HEK293 (cell line): ENCODE results near the gene KCTD19.

ENCODE experiments used
- CTCF ChIA-PET: fragments of 350-600 bp; formaldehyde crosslinking; extraction: SDS; loops from one replicate; lab custom pipeline; 2021; ENCODE audit warnings: antibody characterized with exemption; lab: Yijun Ruan, JAX
- POLR2A ChIA-PET: fragments of 300-600 bp; formaldehyde crosslinking; extraction: SDS; loops from one replicate; lab custom pipeline; 2020; ENCODE audit warnings: antibody characterized with exemption, inconsistent platforms; lab: Yijun Ruan, JAX
- H3K27ac ChIP-seq: fragments of 200-500 bp; sonication (Bioruptor generic); 2 replicates; pipeline ENCODE4 v1.5.1; 2014; ENCODE audit warnings: low read depth, low read length, control low read depth, inconsistent platforms; ENCODE audit errors: extremely low read depth
- H3K36me3 ChIP-seq, 2 experiments: fragments of 200-500 bp in 1 of 2; sonication (Bioruptor generic) in 1 of 2; 1 replicate in 1 of 2; 2 replicates in 1 of 2; pipeline ENCODE4 v1.5.1; 2014 to 2017; ENCODE audit warnings: inconsistent platforms in 2 of 2, low read length in 2 of 2; ENCODE audit not compliant: control insufficient read depth in 2 of 2, insufficient read depth in 1 of 2
- H3K4me1 ChIP-seq: fragments of 200-500 bp; sonication (Bioruptor generic); 2 replicates; pipeline ENCODE4 v1.5.1; 2014; ENCODE audit warnings: mild to moderate bottlenecking, low read length, inconsistent platforms; ENCODE audit not compliant: control insufficient read depth, insufficient read depth
- H3K4me3 ChIP-seq: 2 replicates; pipeline ENCODE4 v1.5.1; 2011; ENCODE audit warnings: low read depth, mild to moderate bottlenecking, control low read depth, low read length, moderate library complexity
- H3K9me3 ChIP-seq: fragments of 200-500 bp; sonication (Bioruptor generic); 2 replicates; pipeline ENCODE4 v1.5.1; 2014; ENCODE audit warnings: low read depth, low read length, inconsistent platforms; ENCODE audit not compliant: control insufficient read depth, insufficient read depth
- ATF2 ChIP-seq: fragments of 450-650 bp; formaldehyde crosslinking; IDR thresholded peaks from 2 replicates; pipeline ENCODE4 v1.5.1; 2016; ENCODE audit warnings: missing biosample characterization, missing genetic modification characterization, low read depth
- BCL6B ChIP-seq: fragments of 450-650 bp; formaldehyde crosslinking; IDR thresholded peaks from 2 replicates; pipeline ENCODE4 v1.5.1; 2017; ENCODE audit warnings: missing biosample characterization, missing genetic modification characterization
- FEZF1 ChIP-seq: fragments of 450-650 bp; formaldehyde crosslinking; IDR thresholded peaks from 2 replicates; pipeline ENCODE4 v1.5.1; 2016; ENCODE audit warnings: missing biosample characterization, missing genetic modification characterization
- MYNN ChIP-seq: fragments of 450-650 bp; formaldehyde crosslinking; IDR thresholded peaks from 2 replicates; pipeline ENCODE4 v1.5.1; 2016; ENCODE audit warnings: missing biosample characterization, missing genetic modification characterization, borderline replicate concordance
- REST ChIP-seq: fragments of 450-650 bp; formaldehyde crosslinking; IDR thresholded peaks from 2 replicates; pipeline ENCODE4 v1.5.1; 2016; ENCODE audit warnings: missing biosample characterization, missing genetic modification characterization
- ZBTB11 ChIP-seq: fragments of 450-650 bp; formaldehyde crosslinking; conservative IDR thresholded peaks from 2 replicates; pipeline ENCODE4 v1.5.1; 2016; ENCODE audit warnings: low read depth, missing biosample characterization, missing genetic modification characterization
- ZFHX2 ChIP-seq: fragments of 450-650 bp; formaldehyde crosslinking; conservative IDR thresholded peaks from 2 replicates; pipeline ENCODE4 v1.5.1; 2016; ENCODE audit warnings: missing biosample characterization, missing genetic modification characterization
- ZNF202 ChIP-seq: fragments of 450-650 bp; formaldehyde crosslinking; IDR thresholded peaks from 2 replicates; pipeline ENCODE4 v1.5.1; 2016; ENCODE audit warnings: missing biosample characterization, missing genetic modification characterization, borderline replicate concordance
- ZNF335 ChIP-seq: fragments of 450-650 bp; formaldehyde crosslinking; conservative IDR thresholded peaks from 2 replicates; pipeline ENCODE4 v1.5.1; 2016; ENCODE audit warnings: missing biosample characterization, missing genetic modification characterization
- ZNF362 ChIP-seq: fragments of 450-650 bp; formaldehyde crosslinking; IDR thresholded peaks from 2 replicates; pipeline ENCODE4 v1.5.1; 2016; ENCODE audit warnings: missing biosample characterization, missing genetic modification characterization
- ZNF473 ChIP-seq: fragments of 450-650 bp; formaldehyde crosslinking; IDR thresholded peaks from 2 replicates; pipeline ENCODE4 v1.5.1; 2017; ENCODE audit warnings: missing biosample characterization, missing genetic modification characterization
- ZNF544 ChIP-seq: fragments of 450-650 bp; formaldehyde crosslinking; IDR thresholded peaks from 2 replicates; pipeline ENCODE4 v1.5.0; 2017; ENCODE audit warnings: missing biosample characterization, missing genetic modification characterization
- ZNF561 ChIP-seq: fragments of 450-650 bp; IDR thresholded peaks from 2 replicates; pipeline ENCODE4 v1.5.1; 2018; ENCODE audit warnings: missing biosample characterization, missing genetic modification characterization, borderline replicate concordance
- ZNF600 ChIP-seq: fragments of 450-650 bp; formaldehyde crosslinking; IDR thresholded peaks from 2 replicates; pipeline ENCODE4 v1.5.1; 2016; ENCODE audit warnings: missing biosample characterization, missing genetic modification characterization

Gene KCTD19

GRCh38 chr16:67252609-67253497 lies 73.7 kb downstream of the KCTD19 start:
- H3K27ac ChIP-seq, result no peak overlapping the region
- TF ChIP-seq ZNF561 (tag by site-specific recombination), result no peak
- TF ChIP-seq ZBTB11, result no peak
- no peak for TF ChIP-seq ZNF473 (tag by site-specific recombination)
- no peak for TF ChIP-seq ATF2 (tag by site-specific recombination)
- TF ChIP-seq ZFHX2 (tag by site-specific recombination), result no peak
- TF ChIP-seq ZNF544 (tag by site-specific recombination), result no peak
- no peak for TF ChIP-seq ZNF362 (tag by site-specific recombination)
- no peak for TF ChIP-seq REST
- TF ChIP-seq ZNF335 (tag by site-specific recombination), result no peak
- no peak for TF ChIP-seq BCL6B (tag by site-specific recombination)
- TF ChIP-seq FEZF1 (tag by site-specific recombination), result no peak
- TF ChIP-seq MYNN (tag by site-specific recombination), result no peak
- TF ChIP-seq ZNF600 (tag by site-specific recombination), result no peak
- TF ChIP-seq ZNF202 (tag by site-specific recombination), result no peak
- peaks cover 2% of the 10 kb centered on the region; the same call in 1 of the 2 replicates for H3K4me1 ChIP-seq
- H3K4me3 ChIP-seq, result no peak overlapping the region
- ChIA-PET POLR2A (no interaction called here), CTCF (interaction anchor here (0.6 to 1.3 kb wide), 3 partner anchors 8 to 145 kb away, joined by 3 to 5 read pairs (median 4); no protein-coding TSS in a partner anchor)
- peaks cover 0 to 19% of the 10 kb centered on the region in 2 experiments; a peak in 1 of 3 replicates for H3K36me3 ChIP-seq
- no peaks in the 10 kb centered on the region for H3K9me3 ChIP-seq
